Liver (tissue), 3 donors: Measurements from ENCODE around the gene M6PR.

Experiments
- CTCF ChIP-seq: fragments of 150-350 bp; IDR thresholded peaks from 2 replicates; pipeline ENCODE4 v1.5.1; 2017; ENCODE audit warnings: improper control_type of control experiment, low read depth, low read length; ENCODE audit not compliant: missing input control
- EGR1 ChIP-seq, 2 donors: IDR thresholded peaks; 2 replicates each; pipeline ENCODE4 v1.6.1; 2016 to 2018; ENCODE audit warnings: antibody characterized with exemption in 2 of 2, low read depth in 2 of 2
- GABPA ChIP-seq, 2 donors: IDR thresholded peaks in 1 of 2; conservative IDR thresholded peaks in 1 of 2; 2 replicates each; pipeline ENCODE4 v1.6.1; 2016; ENCODE audit warnings: antibody characterized with exemption in 2 of 2, mild to moderate bottlenecking in 1 of 2, moderate library complexity in 1 of 2
- HNF4G ChIP-seq: IDR thresholded peaks from 2 replicates; pipeline ENCODE4 v1.6.1; 2016; ENCODE audit warnings: antibody characterized with exemption
- JUND ChIP-seq, 2 donors: IDR thresholded peaks; 2 replicates each; pipeline ENCODE4 v1.6.1; 2016; ENCODE audit warnings: antibody characterized with exemption in 2 of 2
- MAX ChIP-seq: IDR thresholded peaks from 2 replicates; pipeline ENCODE4 v1.6.1; 2016; ENCODE audit warnings: antibody characterized with exemption
- RAD21 ChIP-seq, 2 donors: IDR thresholded peaks; 2 replicates each; pipeline ENCODE4 v1.6.1; 2016; ENCODE audit warnings: antibody characterized with exemption in 2 of 2, mild to moderate bottlenecking in 2 of 2
- RXRA ChIP-seq, 2 donors: IDR thresholded peaks; 2 replicates each; pipeline ENCODE4 v1.6.1; 2017 to 2018; ENCODE audit warnings: antibody characterized with exemption in 2 of 2, mild to moderate bottlenecking in 1 of 2
- SP1 ChIP-seq: IDR thresholded peaks from 2 replicates; pipeline ENCODE4 v1.6.1; 2018; ENCODE audit warnings: antibody characterized with exemption, mild to moderate bottlenecking
- TAF1 ChIP-seq: conservative IDR thresholded peaks from 2 replicates; pipeline ENCODE4 v1.6.1; 2016; ENCODE audit warnings: antibody characterized with exemption, mild to moderate bottlenecking
- YY1 ChIP-seq: IDR thresholded peaks from 2 replicates; pipeline ENCODE4 v1.6.1; 2016; ENCODE audit warnings: antibody characterized with exemption, mild to moderate bottlenecking
- TF ChIP-seq, protein P1 (sequence below): IDR thresholded peaks from 2 replicates; pipeline ENCODE4 v1.6.1; 2016; ENCODE audit warnings: antibody characterized with exemption, mild to moderate bottlenecking
- donor health status: healthy.
- donor health status: healthy.

- no peak for TF ChIP-seq HNF4G
- TF ChIP-seq CTCF: no peak
- no peak for TF ChIP-seq TAF1
- TF ChIP-seq YY1: no peak
- no peak for TF ChIP-seq SP1
- TF ChIP-seq, protein P1, sequence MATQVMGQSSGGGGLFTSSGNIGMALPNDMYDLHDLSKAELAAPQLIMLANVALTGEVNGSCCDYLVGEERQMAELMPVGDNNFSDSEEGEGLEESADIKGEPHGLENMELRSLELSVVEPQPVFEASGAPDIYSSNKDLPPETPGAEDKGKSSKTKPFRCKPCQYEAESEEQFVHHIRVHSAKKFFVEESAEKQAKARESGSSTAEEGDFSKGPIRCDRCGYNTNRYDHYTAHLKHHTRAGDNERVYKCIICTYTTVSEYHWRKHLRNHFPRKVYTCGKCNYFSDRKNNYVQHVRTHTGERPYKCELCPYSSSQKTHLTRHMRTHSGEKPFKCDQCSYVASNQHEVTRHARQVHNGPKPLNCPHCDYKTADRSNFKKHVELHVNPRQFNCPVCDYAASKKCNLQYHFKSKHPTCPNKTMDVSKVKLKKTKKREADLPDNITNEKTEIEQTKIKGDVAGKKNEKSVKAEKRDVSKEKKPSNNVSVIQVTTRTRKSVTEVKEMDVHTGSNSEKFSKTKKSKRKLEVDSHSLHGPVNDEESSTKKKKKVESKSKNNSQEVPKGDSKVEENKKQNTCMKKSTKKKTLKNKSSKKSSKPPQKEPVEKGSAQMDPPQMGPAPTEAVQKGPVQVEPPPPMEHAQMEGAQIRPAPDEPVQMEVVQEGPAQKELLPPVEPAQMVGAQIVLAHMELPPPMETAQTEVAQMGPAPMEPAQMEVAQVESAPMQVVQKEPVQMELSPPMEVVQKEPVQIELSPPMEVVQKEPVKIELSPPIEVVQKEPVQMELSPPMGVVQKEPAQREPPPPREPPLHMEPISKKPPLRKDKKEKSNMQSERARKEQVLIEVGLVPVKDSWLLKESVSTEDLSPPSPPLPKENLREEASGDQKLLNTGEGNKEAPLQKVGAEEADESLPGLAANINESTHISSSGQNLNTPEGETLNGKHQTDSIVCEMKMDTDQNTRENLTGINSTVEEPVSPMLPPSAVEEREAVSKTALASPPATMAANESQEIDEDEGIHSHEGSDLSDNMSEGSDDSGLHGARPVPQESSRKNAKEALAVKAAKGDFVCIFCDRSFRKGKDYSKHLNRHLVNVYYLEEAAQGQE: no peak
- TF ChIP-seq RXRA (IDR thresholded peaks at IDR 0.05): no peak
- TF ChIP-seq JUND (IDR thresholded peaks at IDR 0.05): no peak
- TF ChIP-seq EGR1 (IDR thresholded peaks at IDR 0.05; ENCODE audit: low read depth in 2 of 2): no peak
- no peak for TF ChIP-seq RAD21 (IDR thresholded peaks at IDR 0.05)
- TF ChIP-seq MAX: no peak
- no peak for TF ChIP-seq GABPA (IDR thresholded peaks at IDR 0.05 in 1 of 2, conservative IDR thresholded peaks at IDR 0.05 in 1 of 2)
These were observed 42.2 kb upstream of the M6PR start for GRCh38 chr12:8991371-8992345.
